Kidney (tissue), 14 donors: ENCODE data around the gene MLLT1. TPM values are rescaled to one million over a fixed set of nuclear protein-coding genes. Genes with fewer than 3 reads are reported as not detected.
A peak's percentile ranks its signal among the peaks of the same experiment; 100 is the strongest.

ENCODE experiments used
- DNase-seq, 5 donors: peaks; one replicate each; pipeline ENCODE4 v3.0.0-alpha.2; 2013 to 2020
- FAIRE-seq: peaks from 2 replicates; lab custom pipeline; 2012; peaks lifted over from hg19 to GRCh38; lab: Jason Lieb, UNC
- H3K27ac ChIP-seq, 2 donors: one replicate each; pipeline ENCODE4 v1.7.0; 2013; ENCODE audit warnings: low read depth in 2 of 2, low read length in 2 of 2, inconsistent platforms in 1 of 2
- H3K27me3 ChIP-seq: one replicate; pipeline ENCODE4 v1.7.1; 2013; ENCODE audit warnings: low read length, inconsistent platforms; ENCODE audit not compliant: control insufficient read depth, insufficient read depth
- H3K36me3 ChIP-seq, 3 donors: one replicate each; pipeline versions ENCODE4 v1.7.0 to v1.7.1; 2013; ENCODE audit warnings: low read length in 3 of 3, control low read depth in 1 of 3, inconsistent platforms in 1 of 3; ENCODE audit not compliant: insufficient read depth in 3 of 3, control insufficient read depth in 2 of 3
- H3K4me1 ChIP-seq, 3 donors: one replicate each; pipeline versions ENCODE4 v1.7.0 to v1.7.1; 2013; ENCODE audit warnings: low read length in 3 of 3, inconsistent platforms in 1 of 3, low read depth in 1 of 3; ENCODE audit not compliant: control insufficient read depth in 2 of 3, insufficient read depth in 2 of 3
- H3K4me3 ChIP-seq, 3 donors: one replicate each; pipeline versions ENCODE4 v1.7.0 to v1.8.1; 2013; ENCODE audit warnings: low read length in 3 of 3, control low read depth in 1 of 3, inconsistent platforms in 1 of 3
- H3K9ac ChIP-seq, 3 donors: one replicate each; pipeline versions ENCODE4 v1.7.0 to v1.7.1; 2013; ENCODE audit warnings: low read length in 3 of 3, control low read depth in 1 of 3, inconsistent platforms in 1 of 3
- H3K9me3 ChIP-seq, 3 donors: one replicate each; pipeline versions ENCODE4 v1.7.0 to v1.7.1; 2013; ENCODE audit warnings: low read length in 3 of 3, control low read depth in 1 of 3, inconsistent platforms in 1 of 3; ENCODE audit not compliant: control insufficient read depth in 2 of 3, insufficient read depth in 1 of 3
- intact Hi-C: fragments of 100-400 bp; cut with DNase I; formaldehyde crosslinking; loops from one replicate; pipeline ENCODE4 v1.11.1; 2022
- polyA plus RNA-seq: library from polyadenylated mRNA; stranded (reverse); fragments of 350-450 nt; fragmentation: Illumina TruSeq; extraction: RNeasy Lipid Tissue Mini Kit (QIAGEN cat#74804); gene quantifications from one replicate; pipeline ENCODE4 v1.2.3, GENCODE V29; 2014; ENCODE audit warnings: low read depth, low replicate concordance; ENCODE audit not compliant: insufficient read depth
- total RNA-seq: library from RNA; stranded (reverse); fragmentation: NEBNext Ultra II Directional; extraction: Animal tissue kit (Norgen Biotek cat#: 25700); gene quantifications from one replicate; pipeline ENCODE4 v1.2.1, GENCODE V29; 2021
- TF ChIP-seq, protein P1 (sequence below): IDR thresholded peaks from 3 replicates; pipeline ENCODE4 v1.5.1; 2012; ENCODE audit warnings: mild to moderate bottlenecking, moderate library complexity, borderline replicate concordance; ENCODE audit not compliant: insufficient read depth; ENCODE audit errors: extremely low read depth
- donor health status: control.
- donor health status: control.
- donor health status: control.
- donor health status: control.
- donor health status: control.
- donor health status: DM: yes; HTN: yes; CAD: no.
- donor health status: Normal renal cell carcinoma (clear cell type).

MLLT1 gene
- total and polyA plus RNA-seq, 2 donors from 2014 or later = 32.0 to 53.2 TPM

DNA sequence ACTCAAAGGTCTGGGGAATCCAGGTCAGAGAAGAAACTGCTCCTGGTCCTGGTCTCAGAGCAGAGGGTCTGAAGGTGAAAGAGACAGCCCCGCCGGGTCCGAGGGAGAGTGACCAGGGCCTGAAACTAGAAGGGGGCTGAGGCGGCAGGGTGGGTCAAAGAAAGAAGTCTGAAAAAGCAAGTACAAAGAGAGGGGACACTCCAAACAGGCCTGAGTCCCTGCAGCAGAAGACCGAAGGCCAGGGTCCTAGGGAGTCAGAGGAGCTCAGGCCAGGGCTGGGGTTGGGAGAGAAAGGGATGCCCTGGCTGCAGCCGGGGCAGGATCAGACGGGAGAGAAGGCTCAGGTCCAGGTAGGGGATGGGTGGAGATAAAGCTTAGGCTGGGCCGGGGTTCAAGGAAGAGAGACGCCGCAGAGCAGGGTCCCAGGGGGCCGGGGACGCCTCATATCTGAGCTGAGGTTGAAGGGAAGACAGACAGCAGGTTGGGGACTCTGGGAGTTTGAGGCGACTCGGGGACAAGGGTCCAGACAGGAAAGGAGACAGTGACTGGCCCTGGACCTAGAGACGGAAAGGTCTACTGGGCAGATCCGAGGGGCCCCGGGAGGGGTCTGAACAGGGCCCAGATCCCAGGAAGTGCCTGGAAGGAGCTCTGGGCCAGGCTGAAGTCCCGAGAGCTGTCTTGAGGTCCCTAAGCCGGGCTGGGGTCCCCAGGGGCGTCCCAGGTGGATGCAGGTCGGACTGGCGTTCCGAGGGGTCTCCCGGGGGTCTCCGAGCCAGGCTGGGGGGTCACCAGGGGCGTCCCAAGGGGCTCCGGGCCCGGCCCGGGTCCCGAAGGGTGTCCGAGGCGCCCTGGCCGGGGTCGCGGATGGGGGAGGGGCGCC is 795 bp downstream of the MLLT1 start:
- no peaks in the 10 kb centered on the region for H3K9me3 ChIP-seq
- H3K27ac ChIP-seq = peak overlapping the region; percentile 45 to 55
- no peaks in the 10 kb centered on the region for H3K36me3 ChIP-seq
- peak in 2 of 5 donors; percentile 23 to 72 for DNase-seq
- no peak for FAIRE-seq
- peaks cover 0 to 38% (median 37%) of the 10 kb centered on the region in 3 donors for H3K4me1 ChIP-seq
- intact Hi-C loops = no loop called here
- peak overlapping the region; percentile 60 to 88 (median 61) for H3K9ac ChIP-seq
- no peaks in the 10 kb centered on the region for H3K27me3 ChIP-seq
- H3K4me3 ChIP-seq = peak overlapping the region; percentile 59 to 76 (median 65)
- TF ChIP-seq, protein P1, sequence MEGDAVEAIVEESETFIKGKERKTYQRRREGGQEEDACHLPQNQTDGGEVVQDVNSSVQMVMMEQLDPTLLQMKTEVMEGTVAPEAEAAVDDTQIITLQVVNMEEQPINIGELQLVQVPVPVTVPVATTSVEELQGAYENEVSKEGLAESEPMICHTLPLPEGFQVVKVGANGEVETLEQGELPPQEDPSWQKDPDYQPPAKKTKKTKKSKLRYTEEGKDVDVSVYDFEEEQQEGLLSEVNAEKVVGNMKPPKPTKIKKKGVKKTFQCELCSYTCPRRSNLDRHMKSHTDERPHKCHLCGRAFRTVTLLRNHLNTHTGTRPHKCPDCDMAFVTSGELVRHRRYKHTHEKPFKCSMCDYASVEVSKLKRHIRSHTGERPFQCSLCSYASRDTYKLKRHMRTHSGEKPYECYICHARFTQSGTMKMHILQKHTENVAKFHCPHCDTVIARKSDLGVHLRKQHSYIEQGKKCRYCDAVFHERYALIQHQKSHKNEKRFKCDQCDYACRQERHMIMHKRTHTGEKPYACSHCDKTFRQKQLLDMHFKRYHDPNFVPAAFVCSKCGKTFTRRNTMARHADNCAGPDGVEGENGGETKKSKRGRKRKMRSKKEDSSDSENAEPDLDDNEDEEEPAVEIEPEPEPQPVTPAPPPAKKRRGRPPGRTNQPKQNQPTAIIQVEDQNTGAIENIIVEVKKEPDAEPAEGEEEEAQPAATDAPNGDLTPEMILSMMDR = no peak

DNA sequence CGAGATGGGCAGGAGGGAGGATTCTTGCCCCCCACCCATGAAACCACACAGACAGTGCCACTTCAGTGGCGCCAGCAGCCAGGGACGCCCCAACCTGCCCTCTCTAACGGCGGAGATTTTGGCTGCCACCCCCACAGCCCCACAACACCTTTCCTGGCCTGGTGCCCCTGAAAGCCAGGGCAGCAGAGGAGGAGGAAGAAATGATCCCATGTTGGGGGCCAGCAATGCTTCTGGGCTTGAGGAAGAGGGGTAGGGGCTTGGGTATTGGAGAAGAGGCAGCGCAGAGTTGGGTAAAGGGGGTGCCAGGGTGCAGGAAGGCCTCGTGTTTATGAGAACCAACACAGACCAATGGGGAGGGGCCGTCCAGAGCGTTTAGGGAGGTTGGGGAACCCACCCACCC is 1.7 kb downstream of the MLLT1 start:
- Histone ChIP-seq H3K9me3 (no peaks in the 10 kb centered on the region), H3K36me3 (no peaks in the 10 kb centered on the region), H3K4me1 (peaks cover 0 to 46% (median 44%) of the 10 kb centered on the region in 3 donors), H3K9ac (peak overlapping the region in 1 of 3 donors; percentile 88), H3K27me3 (no peaks in the 10 kb centered on the region), H3K4me3 (no peak overlapping the region), H3K27ac (no peak overlapping the region)
- DNase-seq (no peak), FAIRE-seq (no peak)
- intact Hi-C loops = no loop called here
- TF ChIP-seq, protein P1 = no peak

DNA sequence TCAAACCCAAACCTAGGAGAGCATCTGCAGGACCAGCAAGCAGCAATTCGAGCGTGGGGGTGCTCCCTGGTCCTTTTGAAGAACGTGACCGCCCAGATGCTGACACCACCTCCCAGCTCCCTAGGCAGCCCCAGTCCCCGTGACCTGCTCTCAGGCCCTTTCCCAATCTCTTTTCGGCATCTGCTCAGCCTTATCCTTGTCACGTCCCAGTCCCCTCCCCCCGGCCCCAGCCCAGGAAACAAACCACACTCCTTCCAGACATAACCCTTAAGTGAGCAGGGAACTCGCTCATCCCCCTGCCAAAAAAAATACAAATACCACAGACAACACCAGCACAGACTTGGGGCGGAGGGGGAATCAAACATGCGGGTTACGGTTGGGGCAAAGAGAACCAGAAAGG is 3.3 kb downstream of the MLLT1 start:
- peak overlapping the region in 1 of 3 donors; percentile 5 for H3K4me3 ChIP-seq
- no peaks in the 10 kb centered on the region for H3K27me3 ChIP-seq
- intact Hi-C loops = no loop called here
- DNase-seq = peak in 4 of 5 donors; percentile 24 to 93 (median 44)
- TF ChIP-seq, protein P1 = no peak
- no peaks in the 10 kb centered on the region for H3K36me3 ChIP-seq
- peak overlapping the region; percentile 33 to 51 for H3K27ac ChIP-seq
- FAIRE-seq = no peak
- peaks cover 0 to 61% (median 59%) of the 10 kb centered on the region in 3 donors for H3K4me1 ChIP-seq
- H3K9me3 ChIP-seq = no peaks in the 10 kb centered on the region
- no peak overlapping the region for H3K9ac ChIP-seq
